ENCODE data around the gene SRRT.

The SRRT gene

DNA sequence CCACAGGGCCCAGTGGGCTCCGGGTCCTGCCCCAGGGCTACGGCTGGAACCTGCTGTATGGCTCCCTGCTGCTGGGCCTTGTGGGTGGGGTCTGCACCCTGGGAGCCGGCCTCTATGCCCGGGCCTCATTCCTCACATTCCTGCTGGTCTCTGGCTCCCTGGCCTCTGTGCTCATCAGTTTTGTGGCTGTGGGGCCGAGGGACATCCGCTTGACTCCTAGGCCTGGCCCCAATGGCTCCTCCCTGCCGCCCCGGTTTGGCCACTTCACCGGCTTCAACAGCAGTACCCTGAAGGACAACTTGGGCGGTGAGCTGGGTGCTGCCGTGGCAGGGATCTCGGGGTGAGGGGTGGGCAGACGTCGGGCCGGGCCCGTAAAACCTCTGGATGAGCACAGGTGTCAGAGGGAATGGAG lies 18.0 kb upstream of the SRRT start:
- DNase-seq (ENCODE audit: low read depth) = no peak
- H3K4me3 ChIP-seq (replicated peaks; ENCODE audit: low read depth, low read length) = no peak overlapping the region
- TF ChIP-seq, protein P1, sequence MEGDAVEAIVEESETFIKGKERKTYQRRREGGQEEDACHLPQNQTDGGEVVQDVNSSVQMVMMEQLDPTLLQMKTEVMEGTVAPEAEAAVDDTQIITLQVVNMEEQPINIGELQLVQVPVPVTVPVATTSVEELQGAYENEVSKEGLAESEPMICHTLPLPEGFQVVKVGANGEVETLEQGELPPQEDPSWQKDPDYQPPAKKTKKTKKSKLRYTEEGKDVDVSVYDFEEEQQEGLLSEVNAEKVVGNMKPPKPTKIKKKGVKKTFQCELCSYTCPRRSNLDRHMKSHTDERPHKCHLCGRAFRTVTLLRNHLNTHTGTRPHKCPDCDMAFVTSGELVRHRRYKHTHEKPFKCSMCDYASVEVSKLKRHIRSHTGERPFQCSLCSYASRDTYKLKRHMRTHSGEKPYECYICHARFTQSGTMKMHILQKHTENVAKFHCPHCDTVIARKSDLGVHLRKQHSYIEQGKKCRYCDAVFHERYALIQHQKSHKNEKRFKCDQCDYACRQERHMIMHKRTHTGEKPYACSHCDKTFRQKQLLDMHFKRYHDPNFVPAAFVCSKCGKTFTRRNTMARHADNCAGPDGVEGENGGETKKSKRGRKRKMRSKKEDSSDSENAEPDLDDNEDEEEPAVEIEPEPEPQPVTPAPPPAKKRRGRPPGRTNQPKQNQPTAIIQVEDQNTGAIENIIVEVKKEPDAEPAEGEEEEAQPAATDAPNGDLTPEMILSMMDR (IDR thresholded peaks at IDR 0.05; ENCODE audit: low read length, missing control alignments) = no peak

DNA sequence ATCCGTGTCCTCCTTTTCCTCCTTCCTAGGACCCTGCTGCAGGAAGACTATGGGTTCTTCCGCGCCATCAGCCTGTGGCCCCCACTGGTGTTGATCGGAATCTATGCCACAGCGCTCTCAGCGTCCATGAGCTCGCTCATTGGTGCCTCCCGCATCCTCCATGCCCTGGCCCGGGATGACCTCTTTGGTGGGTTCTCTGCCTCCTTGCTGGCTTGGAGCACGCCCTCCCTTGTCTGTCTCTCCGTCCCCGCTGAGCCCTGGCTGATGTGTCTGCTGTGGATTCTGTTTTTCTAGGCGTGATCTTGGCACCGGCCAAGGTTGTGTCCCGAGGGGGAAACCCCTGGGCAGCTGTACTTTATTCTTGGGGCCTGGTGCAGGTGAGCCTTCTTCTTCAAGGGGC lies 15.0 kb upstream of the SRRT start:
- TF ChIP-seq, protein P1 (IDR thresholded peaks at IDR 0.05; ENCODE audit: low read length, missing control alignments) = no peak
- DNase-seq (ENCODE audit: low read depth) = no peak

DNA sequence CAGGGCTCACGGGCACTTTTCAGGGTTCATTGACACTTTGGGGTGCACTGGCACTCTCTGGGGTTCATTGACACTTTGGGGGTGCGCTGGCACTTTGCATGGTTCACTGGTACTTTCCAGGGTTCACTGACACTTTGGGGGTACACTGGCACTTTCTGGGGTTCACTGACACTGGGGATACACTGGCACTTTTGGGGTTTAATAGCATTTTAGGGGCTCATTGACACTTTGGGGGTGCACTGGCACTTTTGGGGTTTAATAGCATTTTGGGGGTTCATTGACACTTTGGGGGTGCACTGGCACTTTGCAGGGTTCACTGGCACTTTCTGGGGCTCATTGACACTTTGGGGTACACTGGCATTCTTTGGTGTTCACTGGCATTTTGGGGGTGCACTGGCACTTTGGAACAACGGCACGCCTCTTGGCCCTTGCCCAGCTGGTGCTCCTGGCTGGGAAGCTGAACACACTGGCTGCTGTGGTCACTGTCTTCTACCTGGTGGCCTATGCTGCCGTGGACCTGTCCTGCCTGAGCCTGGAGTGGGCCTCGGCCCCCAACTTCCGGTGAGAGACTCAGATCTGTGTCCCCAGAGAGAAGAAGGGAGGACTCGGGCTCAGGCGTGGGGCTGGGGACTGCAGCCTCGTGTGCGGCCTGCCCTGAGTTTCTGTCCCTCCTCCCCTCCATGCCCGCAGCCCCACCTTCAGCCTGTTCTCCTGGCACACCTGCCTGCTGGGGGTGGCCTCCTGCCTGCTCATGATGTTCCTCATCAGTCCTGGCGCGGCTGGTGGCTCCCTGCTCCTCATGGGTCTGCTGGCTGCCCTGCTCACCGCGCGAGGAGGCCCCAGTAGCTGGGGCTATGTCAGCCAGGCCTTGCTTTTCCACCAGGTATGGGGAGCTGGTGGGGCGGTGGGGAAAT lies 13.9 kb upstream of the SRRT start:
- TF ChIP-seq, protein P1 (IDR thresholded peaks at IDR 0.05; ENCODE audit: low read length, missing control alignments) = no peak
- DNase-seq (ENCODE audit: low read depth) = no peak
- no peak overlapping the region for H3K4me3 ChIP-seq (replicated peaks; ENCODE audit: low read depth, low read length)

More for the DNA sequence above, 15.0 kb upstream of the SRRT start:
- no peak overlapping the region for H3K4me3 ChIP-seq (replicated peaks; ENCODE audit: low read depth, low read length)

DNA sequence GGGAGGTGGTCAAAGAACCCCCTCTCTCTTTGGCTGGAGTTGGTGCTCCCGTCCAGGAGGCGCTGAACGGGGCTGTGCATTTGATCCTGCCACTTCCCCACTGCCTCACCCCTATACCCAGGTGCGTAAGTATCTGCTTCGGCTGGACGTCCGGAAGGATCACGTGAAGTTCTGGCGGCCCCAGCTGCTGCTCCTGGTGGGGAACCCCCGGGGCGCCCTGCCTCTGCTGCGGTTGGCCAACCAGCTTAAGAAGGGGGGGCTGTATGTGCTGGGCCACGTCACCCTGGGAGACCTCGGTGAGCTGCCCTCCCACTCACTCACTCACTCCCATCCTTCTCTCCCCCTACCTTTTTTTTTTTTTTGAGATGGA lies 13.3 kb upstream of the SRRT start:
- TF ChIP-seq, protein P1 (IDR thresholded peaks at IDR 0.05; ENCODE audit: low read length, missing control alignments) = no peak
- no peak for DNase-seq (ENCODE audit: low read depth)
- no peak overlapping the region for H3K4me3 ChIP-seq (replicated peaks; ENCODE audit: low read depth, low read length)

DNA sequence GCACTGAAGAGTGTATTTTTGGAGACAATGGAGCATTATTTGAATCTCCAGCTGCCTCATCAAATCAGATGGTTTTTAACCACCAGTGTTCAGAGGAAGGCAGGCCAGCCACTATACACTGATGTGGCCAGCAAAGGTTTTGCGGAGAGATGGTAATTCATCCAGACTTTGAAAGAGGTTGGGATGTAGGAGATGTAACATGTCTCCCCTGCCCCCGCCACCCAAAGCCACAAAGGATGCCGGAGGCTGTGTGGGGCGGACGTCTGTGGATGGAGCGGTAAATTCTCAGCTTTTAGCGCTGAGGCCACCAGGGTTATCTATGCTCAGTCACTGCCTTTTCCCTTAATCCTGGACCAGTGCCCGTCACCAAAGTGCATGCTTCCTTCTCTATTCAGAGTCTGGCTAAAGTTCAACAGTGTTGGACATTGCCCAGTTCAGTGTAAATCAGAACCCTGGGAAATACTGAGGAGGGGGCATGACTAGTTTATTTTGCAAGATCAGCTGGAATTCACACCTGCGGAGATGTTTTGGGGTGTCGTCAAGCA lies 11.4 kb upstream of the SRRT start:
- no peak for DNase-seq (ENCODE audit: low read depth)
- no peak overlapping the region for H3K4me3 ChIP-seq (replicated peaks; ENCODE audit: low read depth, low read length)
- TF ChIP-seq, protein P1 (IDR thresholded peaks at IDR 0.05; ENCODE audit: low read length, missing control alignments) = no peak

DNA sequence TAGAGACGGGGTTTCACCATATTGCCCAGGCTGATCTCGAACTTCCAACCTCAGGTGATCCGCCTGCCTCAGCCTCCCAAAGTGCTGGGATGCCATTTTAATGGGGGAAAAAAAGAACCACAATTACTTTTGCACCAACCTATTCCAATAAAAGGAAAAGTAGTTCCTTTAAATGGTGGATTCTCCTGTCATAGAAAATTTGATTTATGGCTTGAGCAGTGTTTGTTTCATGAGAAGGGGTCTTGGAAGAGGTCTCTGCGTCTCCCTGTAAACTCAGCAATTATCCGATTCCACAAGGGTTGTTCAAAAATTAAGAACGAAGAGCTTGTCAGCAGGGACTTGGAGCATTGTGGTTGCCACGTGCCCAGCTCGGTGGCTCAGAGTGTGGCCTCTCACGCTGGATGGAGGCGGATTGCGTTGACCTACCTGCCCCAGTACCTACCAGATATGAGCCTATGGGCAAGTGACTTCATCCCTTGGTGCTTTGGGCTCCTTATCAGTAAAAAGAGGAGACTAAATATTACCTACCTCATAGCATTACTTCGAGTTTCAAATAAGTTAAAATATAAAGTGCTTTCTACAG lies 10.5 kb upstream of the SRRT start:
- TF ChIP-seq, protein P1 (IDR thresholded peaks at IDR 0.05; ENCODE audit: low read length, missing control alignments) = no peak
- H3K4me3 ChIP-seq (replicated peaks; ENCODE audit: low read depth, low read length) = no peak overlapping the region
- no peak for DNase-seq (ENCODE audit: low read depth)

All from fibroblast of pulmonary artery (primary cell).